Measurements from ENCODE around the gene SIK2. TPM values are rescaled to one million over a fixed set of nuclear protein-coding genes. Genes with fewer than 3 reads are reported as not detected.

Gene SIK2
- total and polyA plus RNA-seq, 9 of the 15 experiments (the other 6 are each of a cell fraction or from before 2014, with no cell fraction given): 0.74 to 11.6 (median 3.8) TPM

DNA sequence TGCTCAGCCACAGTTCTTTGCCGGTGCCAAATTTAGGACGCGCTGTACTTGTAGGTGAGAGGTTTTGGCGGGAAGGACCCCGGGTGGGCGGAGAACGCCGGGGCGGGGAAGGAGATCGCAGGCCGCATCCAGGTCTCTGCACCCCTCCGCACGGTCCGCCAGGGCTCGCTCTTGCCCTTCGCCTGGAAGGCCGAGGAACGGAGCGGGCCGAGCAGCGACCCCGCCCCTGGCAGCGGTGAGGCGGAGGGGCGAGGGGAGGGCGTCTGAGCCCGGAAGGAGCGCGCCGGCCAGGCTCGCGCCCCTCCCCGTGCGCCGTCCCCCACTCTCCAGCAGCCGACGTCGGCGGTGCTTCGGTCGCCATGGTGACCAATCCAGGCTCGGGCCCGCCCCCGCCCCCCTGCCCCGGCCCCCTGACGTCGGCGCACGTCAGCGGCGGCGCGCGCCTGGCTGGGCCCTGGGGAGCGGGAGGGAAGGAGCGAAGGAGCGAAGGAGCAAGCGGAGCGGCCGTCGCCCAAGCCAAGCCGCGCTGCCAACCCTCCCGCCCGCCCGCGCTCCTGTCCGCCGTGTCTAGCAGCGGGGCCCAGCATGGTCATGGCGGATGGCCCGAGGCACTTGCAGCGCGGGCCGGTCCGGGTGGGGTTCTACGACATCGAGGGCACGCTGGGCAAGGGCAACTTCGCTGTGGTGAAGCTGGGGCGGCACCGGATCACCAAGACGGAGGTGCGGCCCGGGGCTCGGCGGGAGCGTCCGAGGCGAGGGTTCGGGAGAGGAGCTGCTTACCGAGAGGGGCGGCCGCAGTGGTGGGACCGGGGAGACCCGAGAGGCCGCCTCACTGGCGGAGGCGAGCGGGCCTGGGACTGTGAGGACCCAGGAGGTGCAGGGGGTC is at the start of gene SIK2 (continued):
- TF ChIP-seq PYGO2 (tag; IDR thresholded peaks at IDR 0.05) (no peak), ERF (CRISPR knock-in tag; IDR thresholded peaks at IDR 0.05) (0 out of 2 replicates have a peak, but pooled peaks have one; percentile 41), LCOR (CRISPR knock-in tag; IDR thresholded peaks at IDR 0.05) (peak; percentile 92), STAT5A (IDR thresholded peaks at IDR 0.05; ENCODE audit: borderline replicate concordance, low read length) (no peak; the same call in 1 of the 2 replicates), SREBF1 (IDR thresholded peaks at IDR 0.05; ENCODE audit: borderline replicate concordance, low read depth, low read length) (0 out of 2 replicates have a peak, but pooled peaks have one; percentile 59), HMGN3 (IDR thresholded peaks at IDR 0.05; ENCODE audit: borderline replicate concordance, extremely low read depth, insufficient read length, low read depth, low read length) (peak; percentile 88), ZNF561 (CRISPR knock-in tag; conservative IDR thresholded peaks at IDR 0.05) (no peak), NFYB (IDR thresholded peaks at IDR 0.05; ENCODE audit: extremely low read depth, insufficient read length) (no peak), ASH1L (IDR thresholded peaks at IDR 0.05; ENCODE audit: borderline replicate concordance, low read depth, partially characterized antibody) (no peak), ZNF589 (CRISPR knock-in tag; IDR thresholded peaks at IDR 0.05; ENCODE audit: low read depth) (no peak), ZC3H4 (CRISPR knock-in tag; IDR thresholded peaks at IDR 0.05; ENCODE audit: borderline replicate concordance) (no peak), ZNF384 (IDR thresholded peaks at IDR 0.05; ENCODE audit: low read depth, low read length) (no peak), RNF2 (IDR thresholded peaks at IDR 0.05) (peak; percentile 59; the same call in 1 of the 2 replicates), UBTF (IDR thresholded peaks at IDR 0.05; ENCODE audit: borderline replicate concordance in 1 of 2, low read depth in 2 of 2, low read length in 2 of 2) (peak in 1 of 2 experiments; percentile 55; a peak in 1 of 4 replicates), IFI16 (CRISPR knock-in tag; IDR thresholded peaks at IDR 0.05) (no peak), HNRNPK (IDR thresholded peaks at IDR 0.05; ENCODE audit: low read depth, low read length, poor library complexity, severe bottlenecking) (no peak), RFX1 (IDR thresholded peaks at IDR 0.05) (peak; percentile 79), MXI1 (IDR thresholded peaks at IDR 0.05; ENCODE audit: low read depth, low read length) (peak; percentile 59; the same call in 1 of the 2 replicates), CXXC5 (CRISPR knock-in tag; IDR thresholded peaks at IDR 0.05) (peak; percentile 89), THRA (IDR thresholded peaks at IDR 0.05) (no peak), CREB1 (IDR thresholded peaks at IDR 0.05) (peak; percentile 88), CREB1 (CRISPR knock-in tag; IDR thresholded peaks at IDR 0.05) (peak; percentile 77), MITF (IDR thresholded peaks at IDR 0.05) (no peak)
